Mesenteric fat pad (tissue), 1 donor: Measurements from ENCODE around the gene BTLA. TPM values are rescaled to one million over a fixed set of nuclear protein-coding genes. Genes with fewer than 3 reads are reported as not detected.
"Not testable (repeated sequence)": the region's sequence is repeated elsewhere in the genome, so short reads cannot be mapped to it uniquely, and the experiment has no call there.

Experiments used
- DNase-seq: peaks from one replicate; pipeline ENCODE4 v3.0.0-alpha.2; 2020; ENCODE audit warnings: low spot score
- total RNA-seq: library from RNA; stranded (reverse); fragmentation: NEBNext Ultra II Directional; extraction: Animal tissue kit (Norgen Biotek cat#: 25700); gene quantifications from one replicate; pipeline ENCODE4 v1.2.1, GENCODE V29; 2021
- donor health status: DM: yes; HTN: yes; CAD: no.

BTLA gene
- total RNA-seq, 1 donor from 2014 or later, result 0.64 TPM

DNA sequence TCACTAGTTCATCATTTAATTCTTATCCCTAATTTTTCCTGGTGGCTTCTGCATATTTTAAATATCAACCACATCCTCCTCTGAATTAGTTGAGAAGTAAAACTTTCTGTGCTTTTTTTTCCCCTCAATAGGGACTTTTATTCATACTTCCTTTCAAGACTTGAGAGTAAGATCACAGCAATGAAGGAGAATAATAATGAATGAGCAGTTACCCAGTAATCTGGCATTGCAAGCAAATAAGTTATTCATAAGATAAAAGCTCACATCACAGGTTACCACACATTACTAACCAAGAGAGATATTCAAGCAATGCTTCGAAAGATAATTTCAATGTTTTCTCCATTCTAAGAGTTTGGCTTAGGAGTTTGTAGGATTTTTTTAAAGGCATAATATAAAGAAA lies 50.3 kb downstream of the BTLA start:
- no peak for DNase-seq

DNA sequence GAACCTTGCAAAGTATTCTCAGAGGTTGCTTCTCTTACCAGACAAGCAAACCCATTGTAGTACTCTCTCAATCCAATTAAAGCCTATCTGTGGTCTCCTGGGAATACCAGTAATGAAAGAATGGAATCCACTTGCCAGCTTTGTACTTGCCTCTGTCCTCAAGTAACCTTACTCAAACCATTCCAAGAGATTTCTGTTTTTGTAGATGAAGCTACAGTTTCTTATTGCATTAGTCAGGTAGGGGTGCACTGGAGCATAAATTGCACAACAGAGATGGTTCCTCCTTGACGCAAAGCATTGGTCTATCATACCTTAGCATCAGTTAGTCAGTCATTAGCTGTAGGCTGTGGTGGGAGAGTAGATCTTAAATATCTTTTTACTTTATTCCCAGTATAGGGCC lies 52.9 kb downstream of the BTLA start:
- DNase-seq, result no peak

- no peak for DNase-seq
Observed at GRCh38 chr3:112445839-112446238, 53.4 kb downstream of the BTLA start.

GRCh38 chr3:112437146-112438022 lies 61.9 kb downstream of the BTLA start:
- DNase-seq, result no peak

DNA sequence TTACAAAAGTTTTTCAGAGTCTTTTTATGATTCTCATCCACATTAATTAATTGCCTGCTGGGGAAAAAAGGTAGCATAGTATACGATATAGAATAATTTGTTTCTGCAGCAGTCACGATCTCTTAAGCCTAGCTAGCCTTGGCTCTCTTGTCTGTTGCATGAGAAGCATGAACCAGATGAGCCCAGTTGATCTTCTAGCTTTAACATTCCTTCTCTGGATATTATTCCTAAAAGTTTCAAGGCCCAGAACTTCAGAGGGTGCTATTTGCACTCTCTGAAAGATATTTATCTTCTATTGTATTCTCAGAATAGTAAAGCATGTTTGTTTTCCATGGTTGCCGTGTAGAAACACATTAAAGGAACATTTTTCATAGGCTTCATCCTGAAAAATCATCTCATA lies 69.3 kb downstream of the BTLA start:
- DNase-seq, result no peak

- DNase-seq, result no peak
Observed at GRCh38 chr3:112427123-112427522, 72.1 kb downstream of the BTLA start.

DNA sequence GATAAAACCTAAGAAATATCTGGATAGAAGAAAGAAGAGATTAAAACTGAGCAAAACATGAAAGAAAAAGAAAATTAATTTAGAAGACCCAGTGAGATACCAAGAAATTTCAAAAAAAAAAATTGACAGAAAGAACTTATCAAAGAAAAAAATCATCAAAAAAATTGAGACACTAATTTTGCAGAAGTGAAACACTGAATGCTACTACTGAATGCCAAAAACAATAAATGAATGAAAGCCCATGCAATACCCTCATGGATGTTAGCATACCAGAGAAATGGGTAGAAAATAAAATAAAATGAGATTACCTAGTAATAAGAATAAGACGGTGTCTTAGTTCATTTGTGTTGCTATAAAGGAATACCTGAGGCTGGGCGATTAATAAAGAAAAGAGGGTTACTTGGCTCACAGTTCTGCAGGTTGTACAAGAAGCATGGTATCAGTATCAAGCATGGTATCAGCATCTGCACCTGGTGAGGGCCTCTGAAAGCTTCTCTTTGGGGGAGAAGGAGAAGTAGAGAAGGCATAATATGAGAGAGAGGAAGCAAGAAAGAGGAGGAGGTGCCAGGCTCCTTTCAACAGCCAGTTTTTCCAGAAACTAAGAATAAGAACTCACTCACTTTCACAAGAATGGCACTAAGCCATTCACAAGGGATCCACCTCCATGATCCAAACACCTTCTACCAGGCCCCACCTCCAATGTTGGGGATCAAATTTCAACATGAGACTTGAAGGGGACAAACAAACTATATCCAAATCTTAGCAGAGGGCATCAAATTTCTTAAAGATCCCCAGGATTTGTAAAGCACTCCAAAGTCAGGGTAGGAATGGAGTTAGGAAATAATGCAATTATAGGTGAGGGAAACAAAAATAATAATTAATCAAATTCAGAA lies 73.2 kb downstream of the BTLA start:
- no peak for DNase-seq

DNA sequence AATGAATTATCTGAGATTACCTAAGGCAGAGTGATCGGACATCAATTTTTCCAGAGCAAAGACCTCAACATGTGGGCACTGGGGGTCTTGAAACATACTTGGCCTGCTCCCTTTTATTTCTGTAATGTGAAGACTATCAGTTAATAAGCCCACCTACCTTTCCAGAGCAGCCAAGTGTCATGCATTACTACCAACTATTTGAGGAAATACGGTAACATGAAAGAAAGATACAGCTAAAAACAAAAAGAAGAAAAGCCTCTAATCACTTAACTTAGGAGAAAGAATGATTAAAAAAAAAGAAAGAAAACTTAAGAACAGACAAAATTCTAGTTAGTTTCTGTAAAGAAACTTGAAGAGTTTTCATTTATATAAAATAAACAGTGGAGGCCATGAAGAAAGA lies 73.9 kb downstream of the BTLA start:
- DNase-seq, result no peak

DNA sequence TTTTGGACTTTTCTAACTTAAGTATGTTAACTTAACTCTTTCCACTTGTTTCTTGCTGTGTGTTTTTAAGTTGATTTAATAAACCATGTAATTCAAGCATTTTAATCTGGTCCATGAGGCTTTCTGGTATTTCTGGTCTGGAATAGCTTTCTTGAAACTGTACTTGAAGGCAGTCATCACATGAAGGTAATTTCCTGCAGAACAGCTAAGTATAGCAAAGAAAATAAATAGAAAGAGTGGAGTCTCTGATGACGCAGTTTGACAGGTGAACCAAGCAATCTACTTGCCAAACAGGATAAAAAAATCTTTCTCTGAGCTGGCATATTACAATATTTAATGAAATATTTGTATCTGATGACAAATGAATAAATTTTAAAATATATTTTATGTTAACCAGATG lies 74.9 kb downstream of the BTLA start:
- DNase-seq, result no peak

GRCh38 chr3:112422921-112423320 lies 76.4 kb downstream of the BTLA start:
- DNase-seq, result not testable (repeated sequence)

GRCh38 chr3:112418526-112418925 lies 80.7 kb downstream of the BTLA start:
- DNase-seq, result not testable (repeated sequence)

GRCh38 chr3:112417696-112418318 lies 81.5 kb downstream of the BTLA start:
- no peak for DNase-seq

DNA sequence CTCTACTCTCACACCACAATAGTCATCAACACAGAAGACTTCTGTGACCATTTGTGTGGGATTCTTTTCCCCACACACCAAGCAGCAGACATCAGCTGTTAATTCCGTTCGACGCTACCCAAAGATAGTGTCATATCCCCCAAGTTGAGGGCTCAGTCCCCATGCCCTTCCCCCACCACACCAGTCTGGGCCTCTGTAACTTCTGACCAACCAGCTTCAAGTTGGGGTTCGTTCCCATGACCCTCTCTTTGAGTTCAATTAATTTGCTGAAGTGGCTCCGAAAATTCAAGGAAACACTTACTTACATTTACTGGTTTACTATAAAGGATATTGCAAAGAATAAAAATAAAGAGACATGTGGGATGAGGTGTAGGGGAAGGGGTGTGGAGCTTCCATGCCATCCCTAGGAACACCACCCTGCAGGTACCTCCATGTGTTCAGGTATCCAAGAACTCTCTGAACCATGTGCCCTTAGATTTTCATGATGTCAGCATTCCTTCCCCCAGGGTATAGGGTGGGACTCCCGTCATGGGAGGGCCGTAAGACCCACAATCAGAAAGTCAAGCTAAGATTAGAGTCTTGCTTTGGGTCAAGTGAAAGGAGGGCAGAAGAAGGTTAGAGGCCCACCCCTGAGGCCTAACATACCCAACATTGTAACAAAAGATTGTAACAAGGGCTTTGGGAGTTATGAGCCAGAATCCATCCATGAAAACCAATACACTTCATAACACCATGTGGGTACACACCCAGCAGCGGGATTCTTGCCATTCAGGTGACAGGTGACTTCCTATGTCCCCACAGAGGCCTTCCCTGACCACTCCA lies 82.7 kb downstream of the BTLA start:
- DNase-seq, result no peak

DNA sequence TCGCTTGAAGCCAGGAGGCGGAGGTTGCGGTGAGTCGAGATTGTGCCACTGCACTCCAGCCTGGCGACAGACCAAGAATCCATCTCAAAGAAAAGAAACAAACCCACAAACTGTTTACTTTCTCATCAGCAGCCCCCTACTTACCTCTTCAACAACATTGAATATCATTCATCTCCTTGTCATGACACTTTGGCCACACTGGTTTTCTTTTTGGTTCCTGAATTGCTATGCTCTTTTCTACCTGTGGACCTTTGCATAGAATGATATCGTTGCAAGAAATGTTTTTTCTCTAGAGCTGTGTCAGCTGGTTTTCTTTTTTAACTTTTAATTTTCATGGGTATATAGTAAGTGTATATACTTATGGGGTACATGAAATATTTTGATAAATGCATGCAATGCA lies 83.9 kb downstream of the BTLA start:
- no peak for DNase-seq

Other genes starting within 250 kb of the BTLA start
- gene SLC9C1, start 205.3 kb downstream of the BTLA start, total RNA-seq, result not detected
- gene CD200, start 166.3 kb downstream of the BTLA start, total RNA-seq, result 6.0 TPM
- 57.0 TPM for gene ATG3, start 62.5 kb upstream of the BTLA start, total RNA-seq
- 30.0 TPM for gene SLC35A5, start 62.6 kb upstream of the BTLA start, total RNA-seq
- gene CCDC80, start 141.7 kb upstream of the BTLA start, total RNA-seq, result 426 TPM